K562 (cell line): ENCODE results near the gene FASN. TPM values are rescaled to one million over a fixed set of nuclear protein-coding genes. Genes with fewer than 3 reads are reported as not detected.
A peak's percentile ranks its signal among the peaks of the same experiment; 100 is the strongest.

ENCODE experiments used
- ATF7 ChIP-seq: fragments of 450-650 bp; IDR thresholded peaks from 2 replicates; pipeline ENCODE4 v1.7.1; 2014; ENCODE audit warnings: mild to moderate bottlenecking, moderate library complexity
- C11orf30 ChIP-seq: fragments of 450-650 bp; IDR thresholded peaks from 2 replicates; pipeline ENCODE4 v1.6.1; 2016; ENCODE audit warnings: low read depth, mild to moderate bottlenecking
- CBX2 ChIP-seq: fragments of 200-600 bp; sonication (generic); IDR thresholded peaks from one replicate; pipeline ENCODE4 v1.6.1; 2012; ENCODE audit warnings: mild to moderate bottlenecking, low read length, inconsistent platforms; ENCODE audit not compliant: insufficient read depth, poor library complexity, severe bottlenecking
- CEBPB ChIP-seq: fragments of 450-650 bp; IDR thresholded peaks from 2 replicates; pipeline ENCODE4 v1.6.1; 2016; ENCODE audit warnings: missing genetic modification characterization, missing compliant biosample characterization
- COPS2 ChIP-seq: fragments of 450-650 bp; conservative IDR thresholded peaks from 2 replicates; pipeline ENCODE4 v1.6.1; 2016; ENCODE audit warnings: mild to moderate bottlenecking, moderate library complexity
- CXXC5 ChIP-seq: fragments of 250-450 bp; sonication (Bioruptor Pico); IDR thresholded peaks from 2 replicates; pipeline ENCODE4 v1.8.0; 2022; ENCODE audit warnings: inconsistent platforms, mild to moderate bottlenecking, moderate library complexity
- ELF2 ChIP-seq: fragments of 250-450 bp; sonication (Bioruptor Pico); IDR thresholded peaks from 2 replicates; pipeline ENCODE4 v1.5.0; 2021; ENCODE audit warnings: mild to moderate bottlenecking
- ID3 ChIP-seq, 2 experiments: fragments of 250-450 bp in 1 of 2; fragments of 450-650 bp in 1 of 2; sonication (Bioruptor Pico) in 1 of 2; IDR thresholded peaks; 2 replicates each; pipeline versions ENCODE4 v1.6.1 to v1.8.0; 2016 to 2021; ENCODE audit warnings: mild to moderate bottlenecking in 2 of 2, moderate library complexity in 2 of 2, missing compliant biosample characterization in 1 of 2, missing genetic modification characterization in 1 of 2
- LCOR ChIP-seq: sonication (generic); formaldehyde crosslinking; IDR thresholded peaks from 2 replicates; pipeline ENCODE4 v1.8.0; 2022; ENCODE audit warnings: mild to moderate bottlenecking, missing genetic modification reagents
- MAZ ChIP-seq, 2 experiments: fragments of 450-650 bp in 1 of 2; sonication (generic) in 1 of 2; formaldehyde crosslinking; IDR thresholded peaks in 1 of 2; conservative IDR thresholded peaks in 1 of 2; 2 replicates each; pipeline versions ENCODE4 v1.4.0 to v1.5.0; 2020; ENCODE audit warnings: mild to moderate bottlenecking in 1 of 2, missing genetic modification reagents in 1 of 2
- MCM7 ChIP-seq, 2 experiments: fragments of 450-650 bp; IDR thresholded peaks; 2 replicates each; pipeline ENCODE4 v1.6.1; 2016 to 2018
- NEUROD1 ChIP-seq: fragments of 150-350 bp; IDR thresholded peaks from 2 replicates; pipeline ENCODE4 v1.6.1; 2014; ENCODE audit warnings: borderline replicate concordance, low read length, low read depth; ENCODE audit not compliant: partially characterized antibody
- NFATC3 ChIP-seq: fragments of 450-650 bp; IDR thresholded peaks from 2 replicates; pipeline ENCODE4 v1.6.1; 2017; ENCODE audit warnings: mild to moderate bottlenecking
- NR3C1 ChIP-seq: sonication (generic); formaldehyde crosslinking; IDR thresholded peaks from 2 replicates; pipeline ENCODE4 v1.8.1; 2022; ENCODE audit warnings: missing genetic modification reagents
- PHF8 ChIP-seq: fragments of 200-600 bp; sonication (generic); IDR thresholded peaks from 2 replicates; pipeline ENCODE4 v1.6.1; 2012; ENCODE audit warnings: mixed run types, mild to moderate bottlenecking, inconsistent platforms, low read length, moderate library complexity, borderline replicate concordance
- PRMT5 ChIP-seq: sonication (generic); formaldehyde crosslinking; IDR thresholded peaks from 2 replicates; pipeline ENCODE4 v1.5.0; 2020; ENCODE audit warnings: missing genetic modification reagents
- RBFOX2 ChIP-seq: fragments of 200-400 bp; formaldehyde crosslinking; IDR thresholded peaks from 2 replicates; pipeline ENCODE4 v1.6.1; 2017; ENCODE audit warnings: low read depth, mild to moderate bottlenecking, low read length, moderate library complexity
- RFX1 ChIP-seq: fragments of 450-650 bp; IDR thresholded peaks from 2 replicates; pipeline ENCODE4 v1.6.1; 2016; ENCODE audit warnings: mild to moderate bottlenecking, moderate library complexity
- TCF7L2 ChIP-seq: fragments of 150-350 bp; IDR thresholded peaks from 2 replicates; pipeline ENCODE4 v1.6.1; 2016; ENCODE audit warnings: low read depth, mild to moderate bottlenecking, low read length, moderate library complexity
- ZKSCAN1 ChIP-seq: fragments of 150-350 bp; IDR thresholded peaks from 2 replicates; pipeline ENCODE4 v1.6.1; 2016; ENCODE audit warnings: low read depth, low read length
- ZNF232 ChIP-seq: sonication (generic); formaldehyde crosslinking; IDR thresholded peaks from 2 replicates; pipeline ENCODE4 v1.8.0; 2022; ENCODE audit warnings: mild to moderate bottlenecking, missing genetic modification reagents
- ZNF586 ChIP-seq: fragments of 450-650 bp; formaldehyde crosslinking; conservative IDR thresholded peaks from 2 replicates; pipeline ENCODE4 v1.4.0; 2020; ENCODE audit warnings: mild to moderate bottlenecking, moderate library complexity
- polyA plus RNA-seq, 8 experiments: library from polyadenylated mRNA; depleted of rRNA in 4 of 8; stranded (reverse) in 5 of 8; unstranded in 3 of 8; fragments of >200 nt; fragmentation: Nextera tagmentation in 2 of 8; fragmentation: Illumina TruSeq in 1 of 8; extraction: Ambion mirVana in 2 of 8; extraction: Trizol in 1 of 8; gene quantifications; 2 replicates each; pipeline versions ENCODE4 v1.2.1 to v1.2.3, GENCODE V29; 2011 to 2014; ENCODE audit warnings: inconsistent platforms in 1 of 8, missing spikeins in 1 of 8
- total RNA-seq, 7 experiments: library from RNA; depleted of rRNA in 6 of 7; stranded (reverse); fragments of >200 nt in 6 of 7; fragmentation: Illumina TruSeq in 2 of 7; extraction: Trizol in 2 of 7; gene quantifications; 2 replicates each; pipeline versions ENCODE4 v1.2.1 to v1.2.3, GENCODE V29; 2011 to 2021; ENCODE audit warnings: low replicate concordance in 1 of 7
- TF ChIP-seq, protein P1 (sequence below): fragments of 450-650 bp; formaldehyde crosslinking; conservative IDR thresholded peaks from 2 replicates; pipeline ENCODE4 v1.4.0; 2022; ENCODE audit warnings: mild to moderate bottlenecking, missing genetic modification characterization
- TF ChIP-seq, protein P2 (sequence below): fragments of 450-650 bp; IDR thresholded peaks from 2 replicates; pipeline ENCODE4 v1.6.1; 2016; ENCODE audit warnings: mild to moderate bottlenecking

FASN gene
- total and polyA plus RNA-seq, 9 of the 15 experiments (the other 6 are each of a cell fraction or from before 2014, with no cell fraction given): 0.15 to 663 (median 49.9) TPM

DNA sequence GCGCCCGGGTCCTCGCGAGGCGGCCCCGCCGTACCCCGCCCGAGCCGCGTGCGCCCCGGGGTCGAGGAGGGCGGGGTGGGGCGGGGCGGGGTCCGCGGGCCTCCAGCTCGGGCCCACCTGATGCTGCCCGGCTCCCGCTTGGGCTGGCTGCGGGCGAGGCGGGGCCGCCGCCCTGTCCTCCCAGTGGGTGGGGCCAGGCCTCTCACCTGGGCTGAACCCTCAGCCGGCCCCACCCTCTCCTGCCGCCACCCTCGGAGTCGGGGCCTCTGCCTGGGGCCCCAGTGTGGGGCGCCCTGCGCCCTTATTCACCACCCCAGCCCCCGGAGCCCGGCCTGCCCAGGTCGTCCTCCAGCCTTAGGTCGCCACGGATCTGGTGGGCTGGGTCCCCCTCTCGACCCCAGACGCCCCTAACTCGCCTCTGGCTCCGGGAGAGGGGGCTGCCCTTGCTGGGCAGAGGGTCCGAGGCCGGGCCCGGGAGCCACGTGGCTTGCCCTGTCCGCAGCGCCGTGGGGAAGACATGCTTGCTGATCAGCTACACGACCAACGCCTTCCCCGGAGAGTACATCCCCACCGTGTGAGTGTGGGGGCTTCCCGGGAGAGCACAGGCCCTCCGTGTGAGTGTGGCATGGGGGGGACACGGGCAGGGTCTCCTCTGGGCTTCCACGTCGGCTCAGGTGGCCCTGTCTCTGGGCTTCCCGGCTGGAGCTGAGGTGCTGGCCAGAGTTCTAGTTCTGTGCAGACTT lies 66.0 kb downstream of the FASN start (continued):
- TF ChIP-seq ELF2 (CRISPR knock-in tag): no peak
- peak; percentile 64; the same call in 1 of the 2 replicates for TF ChIP-seq PHF8
- TF ChIP-seq ZNF586 (CRISPR knock-in tag): no peak
- no peak for TF ChIP-seq CBX2
- TF ChIP-seq TCF7L2: no peak
- TF ChIP-seq CEBPB (tag): no peak
- TF ChIP-seq LCOR (CRISPR knock-in tag): no peak
- 0 out of 2 replicates have a peak, but pooled peaks have one; percentile 32 for TF ChIP-seq ZKSCAN1
- TF ChIP-seq NFATC3: no peak
- peak; percentile 64 to 86 for TF ChIP-seq MAZ (CRISPR knock-in tag; conservative IDR thresholded peaks at IDR 0.05 in 1 of 2, IDR thresholded peaks at IDR 0.05 in 1 of 2)
- no peak for TF ChIP-seq PRMT5 (CRISPR knock-in tag)
- TF ChIP-seq ID3 (CRISPR knock-in tag; IDR thresholded peaks at IDR 0.05): no peak
- TF ChIP-seq ID3 (tag; IDR thresholded peaks at IDR 0.05): peak; percentile 58; the same call in 1 of the 2 replicates
- no peak for TF ChIP-seq COPS2
- TF ChIP-seq RFX1: no peak
- peak; percentile 72 for TF ChIP-seq RBFOX2
- TF ChIP-seq CXXC5 (CRISPR knock-in tag): peak; percentile 61
- TF ChIP-seq ATF7: no peak; the same call in 1 of the 2 replicates
- no peak for TF ChIP-seq C11orf30
- TF ChIP-seq, protein P1, sequence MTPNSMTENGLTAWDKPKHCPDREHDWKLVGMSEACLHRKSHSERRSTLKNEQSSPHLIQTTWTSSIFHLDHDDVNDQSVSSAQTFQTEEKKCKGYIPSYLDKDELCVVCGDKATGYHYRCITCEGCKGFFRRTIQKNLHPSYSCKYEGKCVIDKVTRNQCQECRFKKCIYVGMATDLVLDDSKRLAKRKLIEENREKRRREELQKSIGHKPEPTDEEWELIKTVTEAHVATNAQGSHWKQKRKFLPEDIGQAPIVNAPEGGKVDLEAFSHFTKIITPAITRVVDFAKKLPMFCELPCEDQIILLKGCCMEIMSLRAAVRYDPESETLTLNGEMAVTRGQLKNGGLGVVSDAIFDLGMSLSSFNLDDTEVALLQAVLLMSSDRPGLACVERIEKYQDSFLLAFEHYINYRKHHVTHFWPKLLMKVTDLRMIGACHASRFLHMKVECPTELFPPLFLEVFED (CRISPR knock-in tag): no peak
- no peak for TF ChIP-seq MCM7 (IDR thresholded peaks at IDR 0.05)
- TF ChIP-seq, protein P2, sequence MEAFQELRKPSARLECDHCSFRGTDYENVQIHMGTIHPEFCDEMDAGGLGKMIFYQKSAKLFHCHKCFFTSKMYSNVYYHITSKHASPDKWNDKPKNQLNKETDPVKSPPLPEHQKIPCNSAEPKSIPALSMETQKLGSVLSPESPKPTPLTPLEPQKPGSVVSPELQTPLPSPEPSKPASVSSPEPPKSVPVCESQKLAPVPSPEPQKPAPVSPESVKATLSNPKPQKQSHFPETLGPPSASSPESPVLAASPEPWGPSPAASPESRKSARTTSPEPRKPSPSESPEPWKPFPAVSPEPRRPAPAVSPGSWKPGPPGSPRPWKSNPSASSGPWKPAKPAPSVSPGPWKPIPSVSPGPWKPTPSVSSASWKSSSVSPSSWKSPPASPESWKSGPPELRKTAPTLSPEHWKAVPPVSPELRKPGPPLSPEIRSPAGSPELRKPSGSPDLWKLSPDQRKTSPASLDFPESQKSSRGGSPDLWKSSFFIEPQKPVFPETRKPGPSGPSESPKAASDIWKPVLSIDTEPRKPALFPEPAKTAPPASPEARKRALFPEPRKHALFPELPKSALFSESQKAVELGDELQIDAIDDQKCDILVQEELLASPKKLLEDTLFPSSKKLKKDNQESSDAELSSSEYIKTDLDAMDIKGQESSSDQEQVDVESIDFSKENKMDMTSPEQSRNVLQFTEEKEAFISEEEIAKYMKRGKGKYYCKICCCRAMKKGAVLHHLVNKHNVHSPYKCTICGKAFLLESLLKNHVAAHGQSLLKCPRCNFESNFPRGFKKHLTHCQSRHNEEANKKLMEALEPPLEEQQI: no peak
- no peak for TF ChIP-seq NR3C1 (CRISPR knock-in tag)
- TF ChIP-seq NEUROD1: no peak
- no peak for TF ChIP-seq ZNF232
